Mesenchymal stem cell (in vitro differentiated cells and primary cell): Measurements from ENCODE around the gene IFT57.

Experiments used
- DNase-seq: peaks from one replicate; pipeline ENCODE4 v3.0.0-alpha.2; 2013
- H2AFZ ChIP-seq: one replicate; pipeline ENCODE4 v1.6.1; 2013; ENCODE audit warnings: low read depth, mild to moderate bottlenecking, control low read depth, inconsistent platforms, low read length, moderate library complexity
- H2AK5ac ChIP-seq: 2 replicates; pipeline ENCODE4 v1.6.1; 2013; ENCODE audit warnings: low read length, moderate library complexity, mild to moderate bottlenecking, inconsistent platforms; ENCODE audit not compliant: severe bottlenecking
- H2BK120ac ChIP-seq: one replicate; pipeline ENCODE4 v1.6.1; 2013; ENCODE audit warnings: low read depth, mild to moderate bottlenecking, inconsistent platforms, low read length, moderate library complexity
- H2BK12ac ChIP-seq, 2 experiments: one replicate each; pipeline ENCODE4 v1.6.1; 2013; ENCODE audit warnings: inconsistent platforms in 2 of 2, low read length in 2 of 2, mild to moderate bottlenecking in 2 of 2, moderate library complexity in 2 of 2, control low read depth in 1 of 2
- H2BK15ac ChIP-seq: one replicate; pipeline ENCODE4 v1.6.1; 2013; ENCODE audit warnings: mild to moderate bottlenecking, low read depth, inconsistent platforms; ENCODE audit not compliant: poor library complexity, severe bottlenecking
- H2BK5ac ChIP-seq: 2 replicates; pipeline ENCODE4 v1.6.1; 2013; ENCODE audit warnings: low read depth, mild to moderate bottlenecking, low read length, control low read depth, inconsistent platforms; ENCODE audit not compliant: poor library complexity, severe bottlenecking
- H3K14ac ChIP-seq, 2 experiments: one replicate each; pipeline ENCODE4 v1.6.1; 2013; ENCODE audit warnings: inconsistent platforms in 2 of 2, low read length in 2 of 2, control low read depth in 1 of 2, mild to moderate bottlenecking in 1 of 2, moderate library complexity in 1 of 2
- H3K18ac ChIP-seq, 2 experiments: one replicate each; pipeline ENCODE4 v1.6.1; 2013; ENCODE audit warnings: inconsistent platforms in 2 of 2, low read length in 2 of 2, control low read depth in 1 of 2, low read depth in 1 of 2, mild to moderate bottlenecking in 1 of 2
- H3K23ac ChIP-seq, 2 experiments: one replicate each; pipeline ENCODE4 v1.6.1; 2013; ENCODE audit warnings: inconsistent platforms in 2 of 2, low read length in 2 of 2, mild to moderate bottlenecking in 2 of 2, moderate library complexity in 2 of 2, control low read depth in 1 of 2
- H3K27ac ChIP-seq: 2 replicates; pipeline ENCODE4 v1.5.1; 2013; ENCODE audit warnings: mild to moderate bottlenecking, moderate library complexity, low read length, control low read depth, inconsistent platforms; ENCODE audit not compliant: poor library complexity, severe bottlenecking
- H3K27me3 ChIP-seq, 2 experiments: 2 replicates each; pipeline versions ENCODE4 v1.6.1 to v1.7.0; 2013; ENCODE audit warnings: low read length in 2 of 2, mild to moderate bottlenecking in 2 of 2, moderate library complexity in 2 of 2, control low read depth in 1 of 2, inconsistent platforms in 1 of 2; ENCODE audit not compliant: control insufficient read depth in 1 of 2, insufficient read depth in 1 of 2
- H3K36me3 ChIP-seq, 2 experiments: 2 replicates each; pipeline versions ENCODE4 v1.6.1 to v1.7.0; 2013; ENCODE audit warnings: low read length in 2 of 2, control low read depth in 1 of 2, inconsistent platforms in 1 of 2, low read depth in 1 of 2, mild to moderate bottlenecking in 1 of 2; ENCODE audit not compliant: insufficient read depth in 2 of 2, control insufficient read depth in 1 of 2
- H3K4ac ChIP-seq, 2 experiments: one replicate each; pipeline ENCODE4 v1.6.1; 2013; ENCODE audit warnings: inconsistent platforms in 2 of 2, low read length in 2 of 2, mild to moderate bottlenecking in 2 of 2, moderate library complexity in 2 of 2, control low read depth in 1 of 2, low read depth in 1 of 2
- H3K4me1 ChIP-seq: 2 replicates; pipeline ENCODE4 v1.6.1; 2013; ENCODE audit warnings: low read depth, low read length, control low read depth; ENCODE audit not compliant: control insufficient read depth, insufficient read depth
- H3K4me2 ChIP-seq: 2 replicates; pipeline ENCODE4 v1.6.1; 2013; ENCODE audit warnings: low read length, mild to moderate bottlenecking, inconsistent platforms; ENCODE audit not compliant: poor library complexity, severe bottlenecking
- H3K4me3 ChIP-seq, 2 experiments: 2 replicates each; pipeline versions ENCODE4 v1.5.1 to v1.7.0; 2013; ENCODE audit warnings: low read length in 2 of 2, mild to moderate bottlenecking in 2 of 2, control low read depth in 1 of 2, low read depth in 1 of 2; ENCODE audit not compliant: insufficient read depth in 1 of 2
- H3K79me1 ChIP-seq: replicated peaks from 2 replicates; pipeline ENCODE4 v1.6.1; 2013; ENCODE audit warnings: mild to moderate bottlenecking, control low read depth, low read length, inconsistent platforms; ENCODE audit not compliant: poor library complexity, severe bottlenecking
- H3K9ac ChIP-seq: 2 replicates; pipeline ENCODE4 v1.7.0; 2013; ENCODE audit warnings: mild to moderate bottlenecking, low read length, moderate library complexity
- H3K9me3 ChIP-seq: 2 replicates; pipeline ENCODE4 v1.7.0; 2013; ENCODE audit warnings: mild to moderate bottlenecking, low read length; ENCODE audit not compliant: control insufficient read depth
- H4K8ac ChIP-seq: one replicate; pipeline ENCODE4 v1.6.1; 2013; ENCODE audit warnings: inconsistent platforms, mild to moderate bottlenecking, low read length, moderate library complexity
- H4K91ac ChIP-seq: one replicate; pipeline ENCODE4 v1.6.1; 2013; ENCODE audit warnings: mild to moderate bottlenecking, low read length, inconsistent platforms
- WGBS: methylation state at CpG from one replicate; pipeline ENCODE4 v1.1.7; 2013; ENCODE audit warnings: mixed read lengths; 5-methylcytosine and 5-hydroxymethylcytosine counted together

The IFT57 gene

GRCh38 chr3:108250626-108251025 is 28.4 kb upstream of the IFT57 start:
- H3K4ac ChIP-seq = no peak overlapping the region
- H3K4me3 ChIP-seq = no peak overlapping the region
- no peaks in the 10 kb centered on the region for H3K79me1 ChIP-seq
- H3K23ac ChIP-seq = no peak overlapping the region
- no peak overlapping the region for H3K9ac ChIP-seq
- no peak overlapping the region for H3K27ac ChIP-seq
- H2BK5ac ChIP-seq = no peak overlapping the region
- no peaks in the 10 kb centered on the region for H3K36me3 ChIP-seq
- no peak overlapping the region for H4K8ac ChIP-seq
- H2AK5ac ChIP-seq = no peak overlapping the region
- no peaks in the 10 kb centered on the region for H3K27me3 ChIP-seq
- no peak overlapping the region for H2BK15ac ChIP-seq
- H3K9me3 ChIP-seq = no peaks in the 10 kb centered on the region
- peak; percentile 33 for DNase-seq
- no peaks in the 10 kb centered on the region for H3K4me1 ChIP-seq
- WGBS = 72% methylated on average over 2 of the region's 2 CpGs
- no peak overlapping the region for H2BK12ac ChIP-seq
- no peak overlapping the region for H2AFZ ChIP-seq
- H3K14ac ChIP-seq = no peak overlapping the region
- H4K91ac ChIP-seq = no peak overlapping the region
- no peak overlapping the region for H3K18ac ChIP-seq
- H3K4me2 ChIP-seq = no peak overlapping the region
- H2BK120ac ChIP-seq = no peak overlapping the region

- no peak overlapping the region for H3K23ac ChIP-seq
- no peak overlapping the region for H3K4me3 ChIP-seq
- no peaks in the 10 kb centered on the region for H3K27me3 ChIP-seq
- no peak overlapping the region for H3K9ac ChIP-seq
- no peaks in the 10 kb centered on the region for H3K36me3 ChIP-seq
- H3K18ac ChIP-seq = no peak overlapping the region
- no peak overlapping the region for H2BK120ac ChIP-seq
- no CpG with 5 or more reads among the region's 2 CpGs for WGBS
- no peak overlapping the region for H2AK5ac ChIP-seq
- no peak for DNase-seq
- H2BK15ac ChIP-seq = no peak overlapping the region
- H3K79me1 ChIP-seq = no peaks in the 10 kb centered on the region
- no peak overlapping the region for H4K91ac ChIP-seq
- H3K9me3 ChIP-seq = no peaks in the 10 kb centered on the region
- no peak overlapping the region for H2BK12ac ChIP-seq
- no peak overlapping the region for H2BK5ac ChIP-seq
- no peaks in the 10 kb centered on the region for H3K4me1 ChIP-seq
- no peak overlapping the region for H4K8ac ChIP-seq
- no peak overlapping the region for H3K27ac ChIP-seq
- H3K4ac ChIP-seq = no peak overlapping the region
- no peak overlapping the region for H3K14ac ChIP-seq
- no peak overlapping the region for H2AFZ ChIP-seq
- no peak overlapping the region for H3K4me2 ChIP-seq
Measured at GRCh38 chr3:108243243-108243642, 21.0 kb upstream of the IFT57 start.

- no peaks in the 10 kb centered on the region for H3K27me3 ChIP-seq
- H3K9me3 ChIP-seq = no peaks in the 10 kb centered on the region
- H3K36me3 ChIP-seq = no peaks in the 10 kb centered on the region
- H2BK12ac ChIP-seq = no peak overlapping the region
- H2BK5ac ChIP-seq = no peak overlapping the region
- H2AFZ ChIP-seq = no peak overlapping the region
- no peak overlapping the region for H4K8ac ChIP-seq
- H3K4me1 ChIP-seq = no peaks in the 10 kb centered on the region
- no peaks in the 10 kb centered on the region for H3K79me1 ChIP-seq
- H2BK120ac ChIP-seq = no peak overlapping the region
- no peak overlapping the region for H2BK15ac ChIP-seq
- DNase-seq = no peak
- no peak overlapping the region for H3K4ac ChIP-seq
- no peak overlapping the region for H3K9ac ChIP-seq
- H3K4me3 ChIP-seq = no peak overlapping the region
- peak overlapping the region in 1 of 2 experiments; percentile 57 for H3K14ac ChIP-seq
- no peak overlapping the region for H3K23ac ChIP-seq
- no peak overlapping the region for H2AK5ac ChIP-seq
- no peak overlapping the region for H3K18ac ChIP-seq
- H3K4me2 ChIP-seq = no peak overlapping the region
- no peak overlapping the region for H4K91ac ChIP-seq
- no peak overlapping the region for H3K27ac ChIP-seq
Measured at GRCh38 chr3:108242776-108243175, 20.6 kb upstream of the IFT57 start.

GRCh38 chr3:108241721-108242120 is 19.5 kb upstream of the IFT57 start:
- Histone ChIP-seq H3K27me3 (no peaks in the 10 kb centered on the region), H3K14ac (no peak overlapping the region), H2BK120ac (no peak overlapping the region), H3K18ac (no peak overlapping the region), H2BK12ac (no peak overlapping the region), H3K27ac (no peak overlapping the region), H2BK5ac (no peak overlapping the region), H3K9ac (no peak overlapping the region), H3K36me3 (no peaks in the 10 kb centered on the region), H3K9me3 (no peaks in the 10 kb centered on the region), H3K79me1 (no peaks in the 10 kb centered on the region), H2BK15ac (no peak overlapping the region), H3K4me1 (no peaks in the 10 kb centered on the region), H3K4me2 (no peak overlapping the region), H4K8ac (no peak overlapping the region), H3K23ac (no peak overlapping the region), H2AFZ (no peak overlapping the region), H3K4ac (no peak overlapping the region), H3K4me3 (no peak overlapping the region), H2AK5ac (no peak overlapping the region), H4K91ac (no peak overlapping the region)
- 86% methylated on average over 6 of the region's 6 CpGs for WGBS
- DNase-seq = no peak
